Muscle of back (tissue), 11 donors: ENCODE data around the gene COX6A2. TPM values are rescaled to one million over a fixed set of nuclear protein-coding genes. Genes with fewer than 3 reads are reported as not detected.
A peak's percentile ranks its signal among the peaks of the same experiment; 100 is the strongest.
"Not testable (repeated sequence)": the region's sequence is repeated elsewhere in the genome, so short reads cannot be mapped to it uniquely, and the experiment has no call there.

Source experiments
- DNase-seq, 3 donors: peaks; one replicate each; pipeline versions ENCODE4 v3.0.0 to v3.0.0-alpha.2; 2013
- polyA plus RNA-seq, 10 donors: library from polyadenylated mRNA; unstranded; fragments of 120-200 nt; gene quantifications; one replicate each; pipeline ENCODE4 v1.2.1, GENCODE V29; 2013; ENCODE audit not compliant: insufficient read length in 10 of 10

COX6A2 gene
- polyA plus RNA-seq, 10 donors = 174 to 388 (median 268) TPM

- DNase-seq = no peak
Measured at GRCh38 chr16:31465788-31466370, 37.7 kb upstream of the COX6A2 start.

- no peak for DNase-seq
Measured at GRCh38 chr16:31464781-31465260, 36.7 kb upstream of the COX6A2 start.

- DNase-seq = no peak
Measured at GRCh38 chr16:31464348-31464769, 36.2 kb upstream of the COX6A2 start.

GRCh38 chr16:31461921-31462804, 34.0 kb upstream of the COX6A2 start:
- DNase-seq = no peak

GRCh38 chr16:31461201-31461920, 33.2 kb upstream of the COX6A2 start:
- no peak for DNase-seq

- DNase-seq = peak in 1 of 3 donors; percentile 65
Measured at GRCh38 chr16:31460582-31461002, 32.4 kb upstream of the COX6A2 start.

- DNase-seq = peak; percentile 100
Measured at GRCh38 chr16:31459687-31460581, 31.8 kb upstream of the COX6A2 start.

- DNase-seq = peak; percentile 98 to 99 (median 98)
Measured at GRCh38 chr16:31458844-31459686, 30.9 kb upstream of the COX6A2 start, which contains the start of gene ARMC5. Gene ARMC5 (plus strand): TSS chr16:31459501. CDS start chr16:31459525, 24 bp downstream.

GRCh38 chr16:31458073-31458843, 30.1 kb upstream of the COX6A2 start:
- DNase-seq = no peak

GRCh38 chr16:31456988-31457360, 28.8 kb upstream of the COX6A2 start:
- no peak for DNase-seq

GRCh38 chr16:31455601-31456314, 27.6 kb upstream of the COX6A2 start:
- DNase-seq = no peak

GRCh38 chr16:31453255-31454204, 25.4 kb upstream of the COX6A2 start:
- DNase-seq = peak in 1 of 3 donors; percentile 67

- peak in 1 of 3 donors; percentile 67 for DNase-seq
Measured at GRCh38 chr16:31452631-31453106, 24.5 kb upstream of the COX6A2 start.

- peak in 1 of 3 donors; percentile 57 for DNase-seq
Measured at GRCh38 chr16:31451681-31452351, 23.7 kb upstream of the COX6A2 start.

GRCh38 chr16:31451201-31451600, 23.0 kb upstream of the COX6A2 start:
- no peak for DNase-seq

GRCh38 chr16:31445931-31446330, 17.8 kb upstream of the COX6A2 start:
- not testable (repeated sequence) for DNase-seq

- no peak for DNase-seq
Measured at GRCh38 chr16:31441956-31442355, 13.8 kb upstream of the COX6A2 start.
